ENCODE data around the gene TRIP6. TPM values are rescaled to one million over a fixed set of nuclear protein-coding genes. Genes with fewer than 3 reads are reported as not detected.
A peak's percentile ranks its signal among the peaks of the same experiment; 100 is the strongest.

TRIP6 gene
- total RNA-seq, 4 donors from 2014 or later, result 81.4 to 109 (median 93.7) TPM

GRCh38 chr7:100865372-100865911 is 1.7 kb upstream of the TRIP6 start:
- Histone ChIP-seq H3K27ac (peak overlapping the region; percentile 99 to 100 (median 99)), H3K27me3 (no peaks in the 10 kb centered on the region), H3K36me3 (peaks cover 10 to 49% (median 17%) of the 10 kb centered on the region in 3 donors), H3K9me3 (no peaks in the 10 kb centered on the region), H3K4me3 (peak overlapping the region; percentile 83 to 99 (median 92)), H3K4me1 (peaks cover 27 to 65% (median 31%) of the 10 kb centered on the region in 3 donors)
- TF ChIP-seq POLR2A (IDR thresholded peaks at IDR 0.05), result no peak
- TF ChIP-seq CTCF (IDR thresholded peaks at IDR 0.05), result peak in 2 of 6 experiments; percentile 20 to 37
- no peak for DNase-seq
- intact Hi-C loops (cut with DNase I), result no loop called here
- 35 to 55% methylated on average over 9 to 13 of the region's 17 CpGs for WGBS, 2 donors

- DNase-seq, result no peak
- WGBS, 2 donors, result 19 to 26% methylated on average over 9 to 14 of the region's 46 CpGs
- intact Hi-C loops (cut with DNase I), result no loop called here
Observed at GRCh38 chr7:100865938-100866728, 1.1 kb upstream of the TRIP6 start.

DNA sequence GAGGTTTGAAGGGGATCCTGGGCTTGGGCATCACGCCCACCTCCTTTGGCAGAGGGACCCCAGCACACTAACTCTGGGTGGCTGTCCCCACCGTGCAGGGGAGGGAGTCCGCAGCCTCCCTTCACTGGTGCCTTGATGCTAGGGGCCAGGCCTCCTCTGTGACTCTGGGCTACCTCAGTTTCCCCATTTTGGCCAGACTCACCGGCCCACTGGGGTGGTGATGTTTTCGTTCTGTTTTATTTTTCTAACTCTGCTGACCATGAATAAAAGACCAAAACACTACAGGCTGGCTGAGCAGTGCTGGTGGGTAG is 503 bp upstream of the TRIP6 start:
- intact Hi-C loops (cut with DNase I), result no loop called here
- Histone ChIP-seq H3K4me1 (peaks cover 27 to 65% (median 31%) of the 10 kb centered on the region in 3 donors), H3K36me3 (peaks cover under 1 to 49% (median 13%) of the 10 kb centered on the region in 3 donors), H3K27ac (peak overlapping the region; percentile 99 to 100 (median 99)), H3K4me3 (peak overlapping the region; percentile 83 to 99 (median 92)), H3K27me3 (no peaks in the 10 kb centered on the region), H3K9me3 (no peaks in the 10 kb centered on the region)
- 12 to 33% methylated on average over 1 to 5 of the region's 5 CpGs for WGBS, 2 donors
- TF ChIP-seq POLR2A (IDR thresholded peaks at IDR 0.05) (no peak), CTCF (IDR thresholded peaks at IDR 0.05) (no peak)
- DNase-seq, result no peak

More at GRCh38 chr7:100865938-100866728, 1.1 kb upstream of the TRIP6 start:
- H3K4me1 ChIP-seq, result peaks cover 27 to 65% (median 31%) of the 10 kb centered on the region in 3 donors
- peak overlapping the region; percentile 83 to 99 (median 92) for H3K4me3 ChIP-seq
- H3K9me3 ChIP-seq, result no peaks in the 10 kb centered on the region
- H3K36me3 ChIP-seq, result peaks cover 5 to 49% (median 13%) of the 10 kb centered on the region in 3 donors
- H3K27me3 ChIP-seq, result no peaks in the 10 kb centered on the region
- H3K27ac ChIP-seq, result peak overlapping the region; percentile 99 to 100 (median 99)
- no peak for TF ChIP-seq CTCF (IDR thresholded peaks at IDR 0.05)
- peak in 1 of 4 donors; percentile 30 for TF ChIP-seq POLR2A (IDR thresholded peaks at IDR 0.05)

GRCh38 chr7:100867776-100868485 is 744 bp downstream of the TRIP6 start:
- peak overlapping the region; percentile 83 to 99 (median 92) for H3K4me3 ChIP-seq
- 13 to 34% methylated on average over 7 of the region's 27 CpGs for WGBS, 2 donors
- DNase-seq, result no peak
- peak overlapping the region; percentile 99 to 100 (median 99) for H3K27ac ChIP-seq
- TF ChIP-seq CTCF (IDR thresholded peaks at IDR 0.05) (no peak), POLR2A (IDR thresholded peaks at IDR 0.05) (no peak)
- H3K4me1 ChIP-seq, result peaks cover 27 to 65% (median 31%) of the 10 kb centered on the region in 3 donors
- intact Hi-C loops (cut with DNase I), result no loop called here
- H3K9me3 ChIP-seq, result no peaks in the 10 kb centered on the region
- no peaks in the 10 kb centered on the region for H3K27me3 ChIP-seq
- H3K36me3 ChIP-seq, result peaks cover 7 to 49% (median 8%) of the 10 kb centered on the region in 3 donors
